Parathyroid adenoma (tissue), 2 donors: ENCODE data around the gene EPHB2.
A peak's percentile ranks its signal among the peaks of the same experiment; 100 is the strongest.

Experiments used
- H2AFZ ChIP-seq: fragments of 300-600 bp; sonication (generic); one replicate; pipeline ENCODE4 v1.7.0; 2017; ENCODE audit warnings: antibody characterized with exemption, mild to moderate bottlenecking
- H3K27ac ChIP-seq: fragments of 300-600 bp; sonication (generic); one replicate; pipeline ENCODE4 v1.7.0; 2017
- H3K27me3 ChIP-seq: fragments of 300-600 bp; sonication (generic); one replicate; pipeline ENCODE4 v1.7.0; 2017; ENCODE audit warnings: low read length; ENCODE audit not compliant: control insufficient read depth, insufficient read depth
- H3K36me3 ChIP-seq: fragments of 300-600 bp; sonication (generic); one replicate; pipeline ENCODE4 v1.7.0; 2017; ENCODE audit warnings: low read length; ENCODE audit not compliant: control insufficient read depth, insufficient read depth
- H3K4me1 ChIP-seq: fragments of 300-600 bp; sonication (generic); one replicate; pipeline ENCODE4 v1.7.0; 2017; ENCODE audit warnings: control low read depth
- H3K4me2 ChIP-seq: fragments of 300-600 bp; sonication (generic); one replicate; pipeline ENCODE4 v1.7.0; 2017; ENCODE audit warnings: low read length
- H3K4me3 ChIP-seq: fragments of 300-600 bp; sonication (generic); one replicate; pipeline ENCODE4 v1.7.0; 2017; ENCODE audit warnings: low read depth, low read length
- H3K79me2 ChIP-seq: fragments of 300-600 bp; sonication (generic); one replicate; pipeline ENCODE4 v1.7.0; 2017; ENCODE audit warnings: control low read depth
- H3K9ac ChIP-seq: fragments of 300-600 bp; sonication (generic); one replicate; pipeline ENCODE4 v1.7.0; 2017; ENCODE audit warnings: mild to moderate bottlenecking
- H3K9me3 ChIP-seq: fragments of 300-600 bp; sonication (generic); one replicate; pipeline ENCODE4 v1.7.0; 2017; ENCODE audit warnings: low read length; ENCODE audit not compliant: control insufficient read depth
- CTCF ChIP-seq: fragments of 300-600 bp; sonication (generic); IDR thresholded peaks from one replicate; pipeline ENCODE4 v1.7.0; 2017; ENCODE audit warnings: antibody characterized with exemption, mild to moderate bottlenecking
- donor health status: primary hyperparathyroidism.

Gene EPHB2

GRCh38 chr1:22952694-22953056 lies 242.0 kb downstream of the EPHB2 start:
- H3K9ac ChIP-seq = no peak overlapping the region
- TF ChIP-seq CTCF = no peak
- H3K27ac ChIP-seq = no peak overlapping the region
- H3K4me2 ChIP-seq = peak overlapping the region; percentile 17
- H3K36me3 ChIP-seq = no peaks in the 10 kb centered on the region
- no peak overlapping the region for H3K4me3 ChIP-seq
- H3K27me3 ChIP-seq = no peaks in the 10 kb centered on the region
- no peaks in the 10 kb centered on the region for H3K4me1 ChIP-seq
- no peaks in the 10 kb centered on the region for H3K9me3 ChIP-seq
- no peaks in the 10 kb centered on the region for H3K79me2 ChIP-seq
- no peak overlapping the region for H2AFZ ChIP-seq

- no peak for TF ChIP-seq CTCF
- no peaks in the 10 kb centered on the region for H3K27me3 ChIP-seq
Observed at GRCh38 chr1:22953057-22953739, 242.6 kb downstream of the EPHB2 start.

GRCh38 chr1:22953740-22954141 lies 243.1 kb downstream of the EPHB2 start:
- Histone ChIP-seq H3K27me3 (no peaks in the 10 kb centered on the region), H3K4me2 (no peak overlapping the region), H2AFZ (no peak overlapping the region), H3K9ac (no peak overlapping the region), H3K4me3 (no peak overlapping the region), H3K27ac (no peak overlapping the region), H3K79me2 (no peaks in the 10 kb centered on the region), H3K4me1 (no peaks in the 10 kb centered on the region), H3K36me3 (no peaks in the 10 kb centered on the region), H3K9me3 (no peaks in the 10 kb centered on the region)
- no peak for TF ChIP-seq CTCF

More at GRCh38 chr1:22953057-22953739, 242.6 kb downstream of the EPHB2 start:
- Histone ChIP-seq H3K27ac (no peak overlapping the region), H3K4me3 (no peak overlapping the region), H3K4me2 (peak overlapping the region; percentile 17), H3K9me3 (no peaks in the 10 kb centered on the region), H2AFZ (no peak overlapping the region), H3K36me3 (no peaks in the 10 kb centered on the region), H3K79me2 (no peaks in the 10 kb centered on the region), H3K4me1 (no peaks in the 10 kb centered on the region), H3K9ac (no peak overlapping the region)

GRCh38 chr1:22955146-22955545 lies 244.5 kb downstream of the EPHB2 start:
- no peaks in the 10 kb centered on the region for H3K27me3 ChIP-seq
- no peak overlapping the region for H3K9ac ChIP-seq
- H3K79me2 ChIP-seq = no peaks in the 10 kb centered on the region
- H2AFZ ChIP-seq = no peak overlapping the region
- no peak overlapping the region for H3K4me2 ChIP-seq
- no peaks in the 10 kb centered on the region for H3K9me3 ChIP-seq
- H3K36me3 ChIP-seq = no peaks in the 10 kb centered on the region
- no peak overlapping the region for H3K4me3 ChIP-seq
- no peaks in the 10 kb centered on the region for H3K4me1 ChIP-seq
- no peak overlapping the region for H3K27ac ChIP-seq
- no peak for TF ChIP-seq CTCF

- no peak overlapping the region for H3K4me2 ChIP-seq
- no peaks in the 10 kb centered on the region for H3K36me3 ChIP-seq
- no peak overlapping the region for H3K4me3 ChIP-seq
- no peak overlapping the region for H3K9ac ChIP-seq
- no peaks in the 10 kb centered on the region for H3K9me3 ChIP-seq
- no peaks in the 10 kb centered on the region for H3K4me1 ChIP-seq
- no peak overlapping the region for H2AFZ ChIP-seq
- H3K27me3 ChIP-seq = no peaks in the 10 kb centered on the region
- TF ChIP-seq CTCF = no peak
- H3K79me2 ChIP-seq = no peaks in the 10 kb centered on the region
- no peak overlapping the region for H3K27ac ChIP-seq
Observed at GRCh38 chr1:22957066-22957465, 246.4 kb downstream of the EPHB2 start.
